GM18498 (cell line): Measurements from ENCODE around the gene FAM81B.
"Not testable (repeated sequence)": the region's sequence is repeated elsewhere in the genome, so short reads cannot be mapped to it uniquely, and the experiment has no call there.

ENCODE experiments used
- ATAC-seq: cut with Tn5 transposase; IDR thresholded peaks from one replicate; pipeline ENCODE4 v1.9.1; 2021; ENCODE audit warnings: mild to moderate bottlenecking, moderate library complexity; ENCODE audit not compliant: unreplicated experiment

Gene FAM81B, protein sequence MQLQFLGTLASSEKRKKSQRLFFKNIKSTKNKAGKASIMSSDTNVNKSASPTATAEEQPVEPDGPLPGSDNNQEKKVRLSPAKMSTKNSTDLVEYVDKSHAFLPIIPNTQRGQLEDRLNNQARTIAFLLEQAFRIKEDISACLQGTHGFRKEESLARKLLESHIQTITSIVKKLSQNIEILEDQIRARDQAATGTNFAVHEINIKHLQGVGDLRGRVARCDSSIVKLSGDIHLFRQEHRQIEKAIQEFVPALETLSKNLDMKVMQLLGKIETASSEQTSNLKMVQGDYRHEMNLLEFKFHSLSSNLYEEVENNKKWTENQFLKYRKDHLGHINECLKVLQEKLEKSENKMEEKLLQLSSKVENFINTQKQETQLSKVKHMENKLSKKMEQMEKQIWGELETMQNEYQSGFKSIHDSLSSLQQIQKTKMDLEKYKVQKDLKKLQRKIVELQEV

DNA sequence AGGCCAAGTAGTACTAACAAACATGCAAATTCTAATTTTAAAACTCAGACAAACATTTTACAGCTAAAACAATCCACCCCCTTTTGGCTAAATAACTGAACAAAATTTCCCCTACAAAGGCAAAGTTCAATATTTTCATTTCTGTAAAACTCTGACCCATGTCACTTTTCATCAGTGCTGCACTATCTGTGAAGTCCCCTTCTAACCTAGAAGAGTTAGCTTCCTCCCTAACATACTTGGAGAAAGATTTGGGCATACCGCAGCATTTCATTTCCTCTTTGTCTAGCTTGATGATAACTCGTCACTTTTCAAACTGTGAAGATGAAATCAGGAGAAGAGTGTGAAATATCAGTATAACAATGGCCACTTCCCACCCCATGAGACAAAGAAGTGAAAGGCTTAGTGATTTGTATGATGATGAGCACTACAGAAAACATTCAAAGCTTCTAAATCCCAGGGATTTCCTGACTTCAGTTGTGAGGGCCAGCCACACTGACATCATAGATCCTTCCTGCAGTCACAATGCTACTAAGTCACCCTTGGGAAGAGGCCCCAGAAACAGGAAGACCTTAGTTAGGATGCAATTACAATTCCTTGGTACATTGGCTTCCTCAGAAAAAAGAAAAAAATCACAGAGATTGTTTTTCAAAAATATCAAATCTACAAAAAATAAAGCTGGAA lies at the start of gene FAM81B:
TSS of gene FAM81B (plus strand) at position 555 of the 681 bp plus-strand sequence. CDS start at position 579, 24 bp downstream.
- ATAC-seq = no peak

DNA sequence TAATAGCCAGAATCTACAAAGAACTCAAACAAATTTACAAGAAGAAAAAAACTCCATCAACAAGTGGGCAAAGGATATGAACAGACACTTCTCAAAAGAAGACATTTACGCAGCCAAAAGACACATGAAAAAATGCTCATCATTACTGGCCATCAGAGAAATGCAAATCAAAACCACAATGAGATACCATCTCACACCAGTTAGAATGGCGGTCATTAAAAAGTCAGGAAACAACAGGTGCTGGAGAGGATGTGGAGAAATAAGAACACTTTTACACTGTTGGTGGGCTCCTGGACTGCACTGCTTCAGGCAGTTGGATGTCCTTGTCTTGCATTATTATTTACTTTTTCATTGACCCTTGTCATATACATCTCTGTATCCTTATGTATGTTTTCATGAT lies 49.7 kb upstream of the FAM81B start:
- ATAC-seq = not testable (repeated sequence)

DNA sequence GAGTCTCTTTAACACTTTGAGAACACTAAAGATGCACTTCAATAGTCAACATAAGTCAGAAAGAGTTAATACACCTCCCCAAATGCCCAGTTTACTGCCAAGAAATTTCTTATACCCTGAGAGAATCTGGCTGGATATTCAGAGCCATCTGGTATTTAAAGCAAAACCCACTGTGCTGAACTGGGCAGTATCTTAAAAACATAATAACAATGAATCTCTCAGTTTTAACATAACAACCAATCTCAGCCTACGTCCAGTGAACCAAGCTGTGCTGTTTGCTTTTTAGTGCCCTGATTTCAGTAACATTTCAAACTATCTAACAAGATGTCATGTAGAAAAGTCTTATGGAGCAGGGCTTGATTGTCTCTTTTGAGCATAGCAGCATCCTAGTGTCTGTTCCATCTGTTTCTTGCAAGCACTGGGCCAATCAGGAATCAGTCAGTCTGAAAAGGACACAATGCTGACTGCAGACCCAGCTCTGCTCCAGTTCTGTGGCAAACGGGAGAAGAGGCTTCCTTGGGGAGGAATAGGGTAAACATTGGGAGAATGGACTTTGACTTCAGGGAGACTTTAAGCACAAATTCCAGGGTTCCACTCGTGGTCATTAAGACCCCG lies 43.6 kb upstream of the FAM81B start:
- no peak for ATAC-seq

DNA sequence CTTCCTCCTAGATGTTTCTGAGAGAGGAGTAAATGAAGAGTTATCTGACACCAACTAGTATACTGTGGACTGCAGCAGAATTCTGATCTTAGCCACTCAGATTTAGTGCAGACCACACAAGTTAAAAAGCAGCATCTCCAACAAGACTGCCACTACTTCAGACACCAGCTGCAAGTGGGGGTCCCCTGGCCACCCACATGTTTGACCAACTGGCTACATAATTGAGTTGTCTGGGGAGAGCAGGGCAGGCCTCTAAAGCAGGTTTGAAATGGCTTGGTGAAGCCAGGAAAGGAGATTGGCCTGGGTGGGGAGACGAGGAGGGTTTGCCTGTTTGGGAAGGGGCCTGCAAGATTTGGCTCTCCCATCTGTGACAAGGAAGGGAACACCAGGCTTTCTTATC lies 40.5 kb upstream of the FAM81B start:
- ATAC-seq = no peak

DNA sequence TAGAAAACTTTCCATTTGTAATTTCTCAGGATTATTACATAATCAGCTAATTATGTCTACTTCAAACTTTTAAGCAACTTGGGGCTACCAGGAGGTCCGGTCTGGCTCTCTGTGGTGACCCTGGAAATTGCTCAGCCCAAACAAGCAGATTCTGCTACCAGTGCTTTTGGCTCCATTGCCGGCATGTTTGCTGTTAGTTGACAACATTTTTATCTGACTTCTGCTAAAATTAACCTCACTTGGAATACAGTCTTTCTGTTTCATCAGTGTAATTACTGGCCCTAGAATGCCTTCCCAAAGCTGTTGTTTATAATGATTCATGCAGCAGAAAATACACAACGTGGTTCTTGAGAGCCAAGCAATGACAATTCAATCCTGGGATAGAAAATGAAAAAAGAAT lies 38.5 kb upstream of the FAM81B start:
- no peak for ATAC-seq

DNA sequence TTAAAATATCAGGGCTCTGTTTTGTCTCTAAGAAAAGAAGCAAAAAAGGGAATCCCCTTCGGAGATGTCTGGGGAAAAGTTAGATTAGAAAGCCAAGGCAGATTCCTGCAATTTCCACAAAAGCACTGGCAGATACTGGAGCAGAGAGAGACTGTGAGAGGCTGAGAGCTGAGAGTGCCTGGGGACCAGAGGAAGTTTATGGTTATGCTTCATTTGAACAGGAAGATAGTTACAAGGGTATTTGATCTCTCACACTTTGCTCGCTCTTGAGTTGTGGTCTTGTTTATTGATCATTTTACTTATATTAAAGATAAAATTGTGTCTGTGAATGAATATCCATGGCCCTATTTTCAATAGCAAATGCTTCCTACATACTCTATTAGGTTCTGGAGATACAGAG lies 32.8 kb upstream of the FAM81B start:
- ATAC-seq = no peak

DNA sequence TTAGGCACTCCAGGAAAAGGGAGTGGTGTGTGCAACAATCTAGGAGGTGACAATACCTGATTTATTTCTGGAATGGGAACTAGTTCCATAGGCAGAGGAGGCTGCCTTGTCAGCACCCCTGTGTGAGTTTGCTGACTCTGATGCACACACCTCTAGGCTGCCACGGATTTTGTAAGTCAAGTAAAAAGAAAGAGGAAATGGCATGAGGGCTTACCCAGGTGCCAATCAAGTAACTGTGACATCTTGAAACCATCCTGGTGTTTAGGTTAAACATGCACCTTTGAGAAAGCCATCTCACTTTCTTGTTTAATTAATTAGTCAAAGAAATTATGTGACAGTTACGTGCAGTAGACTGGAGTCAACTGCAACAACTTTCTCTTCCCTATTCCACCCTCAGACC lies 32.3 kb upstream of the FAM81B start:
- no peak for ATAC-seq

DNA sequence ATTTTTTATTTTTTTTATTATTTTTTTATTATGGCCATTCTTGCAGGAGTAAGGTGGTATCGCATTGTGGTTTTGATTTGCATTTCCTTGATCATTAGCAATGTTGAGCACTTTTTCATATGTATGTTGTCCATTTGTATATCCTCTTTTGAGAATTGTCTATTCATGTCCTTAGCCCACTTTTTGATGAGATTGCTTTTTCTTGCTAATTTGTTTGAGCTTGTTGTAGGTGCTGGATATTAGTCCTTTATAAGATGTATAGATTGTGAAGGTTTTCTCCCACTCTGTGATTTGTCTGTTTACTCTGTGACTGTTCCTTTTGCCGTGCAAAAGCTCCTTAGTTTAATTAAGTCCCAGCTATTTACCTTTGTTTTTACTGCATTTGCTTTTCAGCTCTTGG lies 30.5 kb upstream of the FAM81B start:
- not testable (repeated sequence) for ATAC-seq

DNA sequence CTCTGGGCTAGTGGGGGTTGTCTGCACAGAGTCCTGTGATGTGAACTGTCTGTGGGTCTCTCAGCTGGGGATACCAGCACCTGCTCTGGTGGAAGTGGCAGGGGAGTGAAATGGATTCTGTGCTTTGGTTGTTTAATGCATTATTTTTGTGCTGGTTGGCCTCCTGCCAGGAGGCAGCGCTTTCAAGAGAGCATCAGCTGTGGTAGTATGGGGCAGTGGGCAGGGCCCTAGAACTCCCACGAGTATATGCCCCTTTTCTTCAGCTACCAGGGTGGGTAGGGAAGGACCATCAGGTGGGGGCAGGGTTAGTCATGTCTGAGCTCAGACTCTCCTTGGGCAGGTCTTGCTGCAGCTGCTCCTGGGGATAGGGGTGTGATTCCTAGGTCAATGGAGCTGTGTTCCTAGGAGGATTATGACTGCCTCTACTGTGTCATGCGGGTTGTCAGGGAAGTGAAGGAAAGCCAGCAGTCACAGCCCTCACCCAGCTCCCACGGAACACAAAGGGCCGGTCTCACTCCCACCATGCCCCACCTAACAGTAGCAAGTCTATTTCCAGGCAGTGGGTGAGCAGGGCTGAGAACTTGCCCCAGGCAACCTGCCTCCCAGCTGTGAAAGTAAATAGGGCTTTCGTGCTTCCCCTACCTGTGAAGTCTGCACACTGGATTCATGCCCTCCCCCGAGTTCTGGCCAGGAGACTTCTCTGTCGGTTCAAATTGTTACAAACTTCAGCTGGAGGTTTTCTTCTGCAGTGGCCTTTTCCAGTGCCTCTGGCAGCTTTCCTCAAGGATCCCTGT lies 25.7 kb upstream of the FAM81B start:
- ATAC-seq = no peak

DNA sequence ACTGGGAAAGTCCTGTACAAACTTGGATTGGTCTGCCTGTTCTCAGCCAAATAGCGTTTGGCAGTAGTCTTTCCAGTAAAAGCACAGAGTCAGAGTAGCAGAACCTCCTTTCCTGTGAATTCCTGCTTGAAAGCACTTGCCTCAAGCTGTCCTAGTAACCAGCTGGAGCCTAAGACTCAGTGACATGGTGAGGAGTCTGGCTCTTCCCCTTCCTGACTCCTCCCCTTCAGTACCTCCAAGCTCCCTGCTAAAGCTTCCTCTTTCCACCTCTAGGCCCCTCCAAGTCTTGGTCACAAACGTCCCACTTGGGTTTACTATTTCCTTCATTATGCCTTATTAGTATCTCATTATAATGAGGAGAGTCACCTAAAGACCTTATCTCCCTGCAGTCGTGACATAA lies 21.4 kb upstream of the FAM81B start:
- no peak for ATAC-seq

DNA sequence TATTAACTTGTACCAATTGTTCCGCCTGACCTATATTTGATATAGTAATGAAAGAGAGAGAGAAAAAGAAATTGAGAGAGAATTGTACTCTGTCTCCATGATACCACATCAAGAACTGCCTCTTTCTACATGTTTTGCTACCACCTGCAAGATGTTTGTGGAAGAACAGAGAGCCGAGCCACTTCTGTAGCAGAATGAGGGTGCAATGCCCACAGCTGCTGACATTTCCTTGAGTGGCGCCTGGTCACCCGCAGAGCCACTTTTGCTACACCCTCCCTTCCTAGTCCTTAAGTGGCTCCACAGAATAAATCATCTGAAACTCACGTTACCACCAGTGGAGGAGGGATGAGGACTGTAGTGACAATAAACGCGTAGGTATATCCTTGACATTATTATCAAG lies 17.1 kb upstream of the FAM81B start:
- ATAC-seq = no peak

DNA sequence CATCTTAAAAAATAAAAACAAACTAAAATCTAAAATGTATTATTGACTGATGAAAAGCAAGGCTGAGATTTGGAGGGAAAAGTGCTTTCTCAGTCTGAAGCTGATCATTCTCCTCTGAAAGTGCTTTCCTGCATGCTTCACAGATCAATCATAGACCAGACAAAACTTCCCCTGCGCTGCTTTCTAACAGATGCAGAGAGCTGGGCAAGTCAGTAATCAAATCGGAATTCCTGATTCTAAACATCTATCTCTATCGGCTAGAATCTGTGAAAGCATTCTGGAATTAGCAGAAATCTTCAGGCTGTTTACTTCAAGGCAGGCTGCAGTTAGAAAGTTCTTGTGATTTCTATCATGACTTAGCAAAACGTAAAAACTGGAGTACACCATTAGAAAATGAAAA lies 15.6 kb upstream of the FAM81B start:
- ATAC-seq = no peak

DNA sequence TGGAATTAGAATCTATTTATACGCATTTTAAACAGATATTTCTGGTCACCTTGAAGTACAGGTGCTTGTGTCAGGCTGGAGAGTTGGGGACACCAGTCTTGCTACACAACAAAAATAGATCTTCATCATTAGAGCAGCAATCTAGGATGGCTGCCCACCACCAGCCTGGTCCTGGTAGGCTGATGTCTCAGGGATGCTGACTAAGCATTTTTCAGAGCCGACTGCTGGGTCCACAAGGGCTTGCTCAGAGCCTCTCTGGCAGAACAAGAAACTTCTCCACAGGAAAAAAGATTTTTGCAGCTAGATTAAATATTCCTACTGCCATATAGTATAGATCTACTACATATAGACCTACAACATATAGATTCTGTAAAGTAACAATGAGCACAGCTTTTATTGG lies 12.0 kb upstream of the FAM81B start:
- no peak for ATAC-seq

DNA sequence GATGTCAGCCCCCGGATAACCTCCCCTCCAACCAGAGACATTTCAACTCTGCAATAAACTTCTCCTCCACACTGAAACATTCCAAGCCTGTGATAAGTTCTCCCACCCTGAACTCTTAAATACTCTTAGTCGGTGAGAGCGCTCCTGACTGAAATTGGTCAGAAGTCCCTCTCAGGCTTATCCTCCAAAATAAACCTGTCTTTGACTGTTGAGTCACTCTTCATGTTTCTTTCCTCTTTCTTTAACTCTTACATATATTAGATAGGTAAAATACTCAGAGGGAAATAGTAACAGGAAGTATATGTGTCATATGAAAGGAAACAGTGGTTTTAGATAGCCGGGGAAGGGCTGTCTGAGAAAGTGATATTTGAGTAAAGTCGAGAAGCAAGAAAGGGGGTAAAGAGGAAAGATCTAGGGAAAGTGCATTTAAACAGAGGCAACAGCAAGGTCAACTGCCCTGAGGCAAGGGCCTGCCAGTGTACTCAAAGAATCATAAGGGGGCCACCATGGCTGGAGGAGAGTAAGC lies 11.0 kb upstream of the FAM81B start:
- no peak for ATAC-seq

DNA sequence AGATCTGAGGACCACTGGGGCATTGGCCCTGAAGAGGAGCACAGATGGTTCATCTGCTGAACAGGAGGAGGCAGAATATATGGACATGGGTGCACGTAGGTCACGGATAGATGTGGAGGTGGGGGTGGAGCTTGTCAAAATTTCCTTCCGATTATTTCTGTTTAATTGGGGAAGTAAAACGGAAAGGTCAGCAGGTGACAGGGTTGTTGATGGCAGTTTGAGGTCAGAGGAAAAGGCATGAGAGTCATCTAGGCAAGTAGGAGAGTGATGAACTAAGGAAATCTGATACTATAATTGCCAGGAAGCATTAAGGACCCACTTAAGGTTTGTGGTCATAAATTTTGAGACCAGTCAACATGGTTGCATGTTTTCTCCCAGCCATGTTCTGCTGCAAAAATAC lies 8.4 kb upstream of the FAM81B start:
- no peak for ATAC-seq

DNA sequence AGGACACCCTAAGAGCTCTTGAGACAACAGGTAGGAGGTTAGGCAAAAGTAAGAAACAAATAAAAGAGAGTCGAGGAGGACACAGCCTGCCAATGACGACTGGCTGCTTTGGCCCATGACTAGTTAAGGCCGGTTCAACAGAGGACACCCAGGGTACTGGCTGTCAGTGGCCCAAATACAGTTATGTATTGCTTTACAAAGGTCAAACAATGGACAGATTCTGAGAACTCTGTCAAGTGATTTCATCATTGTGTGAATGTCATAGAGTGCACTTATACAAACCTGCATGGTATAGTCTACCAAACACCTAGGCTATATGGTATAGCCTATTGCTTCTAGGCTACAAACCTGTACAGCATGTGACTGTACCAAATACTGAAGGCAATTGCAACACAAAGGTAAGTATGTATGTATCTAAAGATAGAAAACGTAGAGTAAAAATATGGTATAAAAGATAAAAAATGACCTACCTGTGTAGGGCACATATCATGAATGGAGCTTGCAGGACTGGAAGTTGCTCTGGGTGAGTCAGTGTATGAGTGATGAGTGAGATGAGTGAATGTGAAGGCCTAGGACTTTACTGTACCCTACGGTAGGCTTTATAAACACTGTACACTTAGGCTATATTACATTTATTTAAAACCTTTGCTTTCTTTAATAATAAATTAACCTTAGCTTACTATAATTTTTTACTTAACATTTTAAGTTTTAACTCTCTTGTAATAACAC lies 6.5 kb upstream of the FAM81B start:
- no peak for ATAC-seq

DNA sequence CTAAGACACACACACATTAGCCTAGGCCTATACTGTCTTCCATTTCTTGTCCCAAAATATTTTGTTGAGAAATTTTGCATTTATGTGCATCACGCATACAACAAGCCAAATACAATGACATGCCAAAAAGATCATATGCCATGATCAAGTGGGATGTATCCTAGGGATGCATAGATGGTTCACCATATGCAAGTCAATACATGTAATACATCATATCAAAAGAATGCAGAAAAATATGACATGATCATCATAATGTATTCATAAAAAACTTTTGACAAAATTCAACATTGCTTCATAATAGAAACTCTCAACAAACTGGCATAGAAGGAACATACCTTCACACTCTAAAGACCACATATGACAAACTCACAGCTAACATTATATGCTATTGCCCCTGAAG lies 5.8 kb upstream of the FAM81B start:
- no peak for ATAC-seq

DNA sequence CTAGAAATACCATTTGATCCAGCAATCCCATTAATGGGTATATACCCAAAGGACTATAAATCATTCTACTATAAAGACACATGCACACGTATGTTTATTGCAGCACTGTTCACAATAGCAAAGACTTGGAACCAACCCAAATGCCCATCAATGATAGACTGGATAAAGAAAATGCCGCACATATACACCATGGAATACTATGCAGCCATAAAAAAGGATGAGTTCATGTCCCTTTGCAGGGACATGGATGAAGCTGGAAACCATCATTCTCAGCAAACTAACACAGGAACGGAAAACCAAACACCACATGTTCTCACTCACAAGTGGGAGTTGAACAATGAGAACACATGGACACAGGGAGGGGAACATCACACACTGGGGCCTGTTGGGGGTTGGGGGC lies 799 bp downstream of the FAM81B start:
- ATAC-seq = not testable (repeated sequence)

DNA sequence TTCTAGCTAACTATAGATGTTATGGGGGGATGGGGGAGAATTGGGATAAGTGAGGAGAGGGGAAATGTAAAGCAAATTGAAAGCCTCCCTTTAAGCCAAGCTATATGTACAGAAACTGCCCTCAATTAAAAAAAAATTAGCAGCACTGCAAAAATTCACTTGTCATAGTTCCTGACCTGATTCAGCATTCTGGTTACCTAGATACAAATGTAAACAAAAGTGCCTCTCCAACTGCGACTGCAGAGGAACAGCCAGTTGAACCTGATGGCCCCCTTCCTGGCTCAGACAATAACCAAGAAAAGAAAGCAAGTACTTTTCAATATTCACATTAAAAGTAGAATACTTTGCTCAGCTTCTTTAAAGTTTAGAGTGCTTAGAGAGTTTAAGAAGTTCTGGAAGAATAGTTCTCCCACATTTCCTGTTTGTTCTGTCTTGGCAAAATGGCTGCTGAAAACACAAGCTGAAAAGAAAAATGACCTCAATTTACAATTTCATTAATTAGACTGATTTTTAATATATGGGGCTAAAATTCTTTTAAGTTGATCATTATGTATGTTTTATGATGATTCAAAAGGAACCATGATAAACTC lies 1.5 kb downstream of the FAM81B start:
- no peak for ATAC-seq

DNA sequence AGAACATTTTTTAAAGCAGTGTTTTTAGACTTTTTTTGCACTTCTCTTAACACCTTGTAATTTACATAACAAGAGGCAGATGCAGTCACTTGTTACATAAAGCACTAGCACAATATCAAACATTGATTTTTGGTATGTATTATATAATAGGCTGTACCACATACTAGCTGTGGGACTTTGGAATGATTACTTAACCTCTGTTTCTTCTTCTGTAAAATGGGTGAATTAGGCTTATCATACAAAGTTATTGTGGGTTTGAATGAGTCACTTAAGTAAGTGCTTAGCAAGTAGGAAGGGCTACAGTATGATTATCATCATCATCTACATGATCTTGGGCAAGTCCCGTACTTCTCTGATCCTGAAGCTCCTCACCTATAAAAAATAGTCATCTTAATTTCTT lies 2.1 kb downstream of the FAM81B start:
- no peak for ATAC-seq
